GM13976 (cell line): ENCODE results near the gene NCK2.

Experiments used
- DNase-seq: peaks from one replicate; pipeline ENCODE4 v3.0.0; 2012; ENCODE audit warnings: low spot score
- in situ Hi-C: fragments of 300-500 bp; cut with MboI; formaldehyde crosslinking; loops from one replicate; pipeline ENCODE4 v1.12.0; 2022; ENCODE audit warnings: low sequenced_read_pairs, mixed read lengths, inconsistent platforms; ENCODE audit not compliant: unreplicated experiment
- TF ChIP-seq, protein P1 (sequence below): IDR thresholded peaks from 2 replicates; pipeline ENCODE4 v1.5.1; 2012; ENCODE audit warnings: borderline replicate concordance, mild to moderate bottlenecking; ENCODE audit not compliant: insufficient read depth; ENCODE audit errors: extremely low read depth, missing control alignments, control extremely low read depth

The NCK2 gene

DNA sequence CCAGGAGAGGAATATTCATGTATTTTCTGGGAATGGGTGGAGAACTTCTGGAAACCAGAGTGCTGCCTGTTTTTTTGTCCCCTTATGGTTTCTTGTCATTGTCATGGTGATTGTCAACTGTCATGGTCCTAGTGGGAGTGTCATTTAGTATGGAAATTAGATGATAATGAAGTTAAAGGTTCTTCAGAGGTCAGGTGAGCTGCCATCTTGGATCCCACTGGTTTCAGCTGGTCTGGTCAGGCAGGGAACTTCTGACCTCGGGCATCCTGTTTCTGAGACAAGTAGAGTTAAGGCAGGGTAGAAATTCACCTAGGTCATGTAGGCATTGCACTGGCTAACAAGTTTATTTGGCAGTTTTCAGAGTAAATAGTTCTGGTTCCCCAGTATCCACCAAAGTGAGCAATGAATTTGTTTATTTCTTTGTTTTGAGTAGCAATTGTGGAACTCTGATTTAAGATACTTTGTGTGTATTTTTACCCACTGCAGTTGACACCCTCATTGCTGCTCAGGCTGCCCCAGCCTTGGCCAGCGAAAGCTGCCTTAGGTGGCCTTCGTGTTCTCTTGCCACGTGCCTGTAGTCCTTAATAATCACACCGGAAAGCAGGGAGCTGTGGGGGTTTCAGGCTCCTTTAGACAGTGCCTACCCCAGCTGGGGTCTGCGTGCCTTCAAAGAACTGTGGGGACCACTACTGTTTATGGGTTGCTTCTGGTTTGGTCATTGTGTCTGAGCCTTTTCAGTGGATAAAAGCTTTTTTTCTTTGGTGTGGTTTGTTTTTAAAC, 48.7 kb downstream of the NCK2 start:
- in situ Hi-C loops, result no loop called here
- no peak for DNase-seq
- TF ChIP-seq, protein P1, sequence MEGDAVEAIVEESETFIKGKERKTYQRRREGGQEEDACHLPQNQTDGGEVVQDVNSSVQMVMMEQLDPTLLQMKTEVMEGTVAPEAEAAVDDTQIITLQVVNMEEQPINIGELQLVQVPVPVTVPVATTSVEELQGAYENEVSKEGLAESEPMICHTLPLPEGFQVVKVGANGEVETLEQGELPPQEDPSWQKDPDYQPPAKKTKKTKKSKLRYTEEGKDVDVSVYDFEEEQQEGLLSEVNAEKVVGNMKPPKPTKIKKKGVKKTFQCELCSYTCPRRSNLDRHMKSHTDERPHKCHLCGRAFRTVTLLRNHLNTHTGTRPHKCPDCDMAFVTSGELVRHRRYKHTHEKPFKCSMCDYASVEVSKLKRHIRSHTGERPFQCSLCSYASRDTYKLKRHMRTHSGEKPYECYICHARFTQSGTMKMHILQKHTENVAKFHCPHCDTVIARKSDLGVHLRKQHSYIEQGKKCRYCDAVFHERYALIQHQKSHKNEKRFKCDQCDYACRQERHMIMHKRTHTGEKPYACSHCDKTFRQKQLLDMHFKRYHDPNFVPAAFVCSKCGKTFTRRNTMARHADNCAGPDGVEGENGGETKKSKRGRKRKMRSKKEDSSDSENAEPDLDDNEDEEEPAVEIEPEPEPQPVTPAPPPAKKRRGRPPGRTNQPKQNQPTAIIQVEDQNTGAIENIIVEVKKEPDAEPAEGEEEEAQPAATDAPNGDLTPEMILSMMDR, result no peak

GRCh38 chr2:105794926-105795574, 50.3 kb downstream of the NCK2 start:
- DNase-seq, result no peak
- in situ Hi-C loops, result no loop called here
- TF ChIP-seq, protein P1, result no peak

- DNase-seq, result no peak
- in situ Hi-C loops, result no loop called here
- TF ChIP-seq, protein P1, result no peak
Observed at GRCh38 chr2:105795575-105795934, 50.8 kb downstream of the NCK2 start.

DNA sequence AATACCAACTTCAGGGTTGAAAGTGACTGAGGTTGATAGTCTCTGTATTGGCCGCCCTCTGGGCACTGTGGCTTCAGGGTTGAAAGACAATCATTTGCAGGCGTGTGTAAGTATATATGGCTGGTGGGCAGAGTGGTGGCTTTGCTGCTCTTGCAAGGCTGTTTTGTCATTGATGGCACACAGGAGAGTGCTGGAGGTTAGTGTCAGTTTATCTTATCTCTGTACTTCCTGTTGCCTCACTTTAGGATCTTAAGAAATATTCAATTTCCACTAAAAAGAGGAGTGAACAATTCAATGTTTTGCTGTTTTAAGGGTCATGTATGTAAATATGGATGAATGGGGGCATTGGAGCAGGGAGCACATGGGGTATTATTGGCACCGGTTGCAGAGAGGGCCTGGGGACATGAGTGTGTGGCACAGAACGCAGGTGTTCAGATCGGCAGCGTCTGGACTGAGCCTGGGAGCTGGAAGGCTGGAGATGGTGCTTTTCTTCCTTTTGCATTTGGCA, 51.5 kb downstream of the NCK2 start:
- in situ Hi-C loops, result no loop called here
- no peak for DNase-seq

DNA sequence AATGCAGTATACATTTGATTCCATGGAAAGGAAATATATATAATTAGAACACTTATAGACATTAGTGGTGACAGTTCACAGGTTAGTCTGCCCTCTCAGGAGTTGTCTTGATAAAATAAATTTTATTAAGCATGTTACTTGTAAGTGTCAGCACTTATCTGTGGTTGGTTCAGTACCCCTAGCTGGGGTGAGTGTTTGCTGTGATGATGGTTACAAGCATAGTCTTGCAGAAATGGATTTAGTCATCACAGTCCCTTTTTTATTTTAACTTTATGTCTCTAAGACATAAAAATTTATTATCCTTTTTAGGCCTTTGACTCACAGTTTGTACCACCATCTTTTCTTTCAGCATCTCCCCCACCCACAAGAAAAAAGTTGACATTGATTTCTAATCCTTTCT, 52.1 kb downstream of the NCK2 start:
- in situ Hi-C loops, result no loop called here
- TF ChIP-seq, protein P1, result no peak
- no peak for DNase-seq

More for the DNA sequence above, 51.5 kb downstream of the NCK2 start:
- TF ChIP-seq, protein P1, result no peak

- DNase-seq, result no peak
- TF ChIP-seq, protein P1, result no peak
Observed at GRCh38 chr2:105797298-105797819, 52.6 kb downstream of the NCK2 start.

More at GRCh38 chr2:105797298-105797819, 52.6 kb downstream of the NCK2 start:
- in situ Hi-C loops, result no loop called here
